ENCODE data around the gene CTNNA2. TPM values are rescaled to one million over a fixed set of nuclear protein-coding genes. Genes with fewer than 3 reads are reported as not detected.

CTNNA2 gene
- total RNA-seq, 1 experiment from 2014 or later = 5.5 TPM

DNA sequence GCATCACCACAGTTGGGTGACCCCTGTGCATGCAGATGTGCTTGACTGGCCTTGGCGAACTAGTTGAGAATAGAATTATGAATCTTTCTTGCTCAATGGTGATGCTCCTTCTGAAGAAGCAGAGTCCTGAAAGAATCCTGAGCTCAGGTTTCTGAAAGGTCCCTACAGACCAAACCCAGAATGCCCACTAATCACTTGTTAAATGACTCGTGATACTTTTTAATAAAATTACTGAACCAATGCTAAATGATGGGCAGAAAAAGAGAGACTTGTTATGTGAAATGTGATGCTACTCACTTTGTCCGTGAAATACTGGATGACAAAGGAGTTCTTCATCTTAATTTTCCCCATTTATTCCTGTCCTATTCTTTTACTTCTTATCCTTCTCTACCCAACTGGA lies 1055.2 kb downstream of the CTNNA2 start:
- no peaks in the 10 kb centered on the region for H3K9me3 Mint-ChIP-seq
- Histone ChIP-seq H3K79me2 (ENCODE audit: insufficient read depth, low read length) (no peaks in the 10 kb centered on the region), H2BK120ac (ENCODE audit: low read depth, low read length, poor library complexity, severe bottlenecking) (no peak overlapping the region), H2BK12ac (ENCODE audit: insufficient read length, low read depth, low read length) (no peak overlapping the region), H3K9me3 (ENCODE audit: control insufficient read depth, low read depth, low read length) (no peaks in the 10 kb centered on the region), H3K27me3 (ENCODE audit: insufficient read depth, low read length) (no peaks in the 10 kb centered on the region), H3K4me2 (ENCODE audit: insufficient read depth, insufficient read length, low read length) (no peak overlapping the region), H2BK5ac (ENCODE audit: insufficient read length, low read length) (no peak overlapping the region), H3K27ac (ENCODE audit: insufficient read length, low read depth, low read length) (no peak overlapping the region), H4K91ac (ENCODE audit: insufficient read length, low read depth, low read length) (no peak overlapping the region), H2BK20ac (ENCODE audit: low read depth, low read length, poor library complexity, severe bottlenecking) (no peak overlapping the region), H2BK15ac (ENCODE audit: low read depth, low read length) (no peak overlapping the region), H3K56ac (ENCODE audit: insufficient read length, low read depth, low read length) (no peak overlapping the region), H3K18ac (ENCODE audit: insufficient read length, low read depth, low read length) (no peak overlapping the region), H4K8ac (replicated peaks; ENCODE audit: insufficient read length, low read depth, low read length) (no peak overlapping the region), H3K23me2 (ENCODE audit: insufficient read length, low read depth, low read length, poor library complexity, severe bottlenecking) (no peaks in the 10 kb centered on the region), H3T11ph (ENCODE audit: low read length) (no peak overlapping the region), H3K9ac (ENCODE audit: extremely low read depth, insufficient read length, low read length) (no peak overlapping the region), H3K4ac (ENCODE audit: low read depth, low read length) (no peak overlapping the region), H3K14ac (ENCODE audit: insufficient read depth, low read length) (no peak overlapping the region), H3K4me1 (ENCODE audit: insufficient read depth, low read length) (no peaks in the 10 kb centered on the region), H3K79me1 (ENCODE audit: insufficient read depth, low read depth, low read length, poor library complexity, severe bottlenecking) (no peaks in the 10 kb centered on the region), H3K23ac (ENCODE audit: insufficient read length, low read depth, low read length) (no peak overlapping the region), H4K5ac (ENCODE audit: insufficient read length, low read depth, low read length) (no peak overlapping the region), H2AFZ (ENCODE audit: low read length) (no peak overlapping the region), H2AK5ac (ENCODE audit: insufficient read length, low read length) (no peak overlapping the region), H4K20me1 (ENCODE audit: control insufficient read depth, insufficient read depth, insufficient read length) (no peaks in the 10 kb centered on the region)
- TF ChIP-seq, protein P1, sequence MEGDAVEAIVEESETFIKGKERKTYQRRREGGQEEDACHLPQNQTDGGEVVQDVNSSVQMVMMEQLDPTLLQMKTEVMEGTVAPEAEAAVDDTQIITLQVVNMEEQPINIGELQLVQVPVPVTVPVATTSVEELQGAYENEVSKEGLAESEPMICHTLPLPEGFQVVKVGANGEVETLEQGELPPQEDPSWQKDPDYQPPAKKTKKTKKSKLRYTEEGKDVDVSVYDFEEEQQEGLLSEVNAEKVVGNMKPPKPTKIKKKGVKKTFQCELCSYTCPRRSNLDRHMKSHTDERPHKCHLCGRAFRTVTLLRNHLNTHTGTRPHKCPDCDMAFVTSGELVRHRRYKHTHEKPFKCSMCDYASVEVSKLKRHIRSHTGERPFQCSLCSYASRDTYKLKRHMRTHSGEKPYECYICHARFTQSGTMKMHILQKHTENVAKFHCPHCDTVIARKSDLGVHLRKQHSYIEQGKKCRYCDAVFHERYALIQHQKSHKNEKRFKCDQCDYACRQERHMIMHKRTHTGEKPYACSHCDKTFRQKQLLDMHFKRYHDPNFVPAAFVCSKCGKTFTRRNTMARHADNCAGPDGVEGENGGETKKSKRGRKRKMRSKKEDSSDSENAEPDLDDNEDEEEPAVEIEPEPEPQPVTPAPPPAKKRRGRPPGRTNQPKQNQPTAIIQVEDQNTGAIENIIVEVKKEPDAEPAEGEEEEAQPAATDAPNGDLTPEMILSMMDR (conservative IDR thresholded peaks at IDR 0.05) = no peak
- WGBS (ENCODE audit: extremely low coverage, insufficient read length, low lambda C conversion rate) = no CpG with 5 or more reads among the region's 3 CpGs
- no peak overlapping the region for H3K27ac Mint-ChIP-seq
- H3K27me3 Mint-ChIP-seq (ENCODE audit: low read depth) = no peaks in the 10 kb centered on the region
- peaks cover 0 to 3% of the 10 kb centered on the region in 2 experiments; a peak in 1 of 4 replicates for H3K4me1 Mint-ChIP-seq
- H3K4me3 Mint-ChIP-seq = no peak overlapping the region
- H3K36me3 Mint-ChIP-seq (ENCODE audit: insufficient read depth in 1 of 3, low read depth in 3 of 3) = no peaks in the 10 kb centered on the region
- DNase-seq = no peak

All from H9 (cell line).